ENCODE results near the gene MOCS2. TPM values are rescaled to one million over a fixed set of nuclear protein-coding genes. Genes with fewer than 3 reads are reported as not detected.

MOCS2 gene
- total RNA-seq, 2 donors from 2014 or later = 64.5 to 80.0 TPM

- no peak overlapping the region for H3K4me3 ChIP-seq
- no peak overlapping the region for H3K27ac ChIP-seq
- H3K4me1 ChIP-seq = peaks cover 0 to 2% of the 10 kb centered on the region in 2 donors
- TF ChIP-seq, protein P1, sequence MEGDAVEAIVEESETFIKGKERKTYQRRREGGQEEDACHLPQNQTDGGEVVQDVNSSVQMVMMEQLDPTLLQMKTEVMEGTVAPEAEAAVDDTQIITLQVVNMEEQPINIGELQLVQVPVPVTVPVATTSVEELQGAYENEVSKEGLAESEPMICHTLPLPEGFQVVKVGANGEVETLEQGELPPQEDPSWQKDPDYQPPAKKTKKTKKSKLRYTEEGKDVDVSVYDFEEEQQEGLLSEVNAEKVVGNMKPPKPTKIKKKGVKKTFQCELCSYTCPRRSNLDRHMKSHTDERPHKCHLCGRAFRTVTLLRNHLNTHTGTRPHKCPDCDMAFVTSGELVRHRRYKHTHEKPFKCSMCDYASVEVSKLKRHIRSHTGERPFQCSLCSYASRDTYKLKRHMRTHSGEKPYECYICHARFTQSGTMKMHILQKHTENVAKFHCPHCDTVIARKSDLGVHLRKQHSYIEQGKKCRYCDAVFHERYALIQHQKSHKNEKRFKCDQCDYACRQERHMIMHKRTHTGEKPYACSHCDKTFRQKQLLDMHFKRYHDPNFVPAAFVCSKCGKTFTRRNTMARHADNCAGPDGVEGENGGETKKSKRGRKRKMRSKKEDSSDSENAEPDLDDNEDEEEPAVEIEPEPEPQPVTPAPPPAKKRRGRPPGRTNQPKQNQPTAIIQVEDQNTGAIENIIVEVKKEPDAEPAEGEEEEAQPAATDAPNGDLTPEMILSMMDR (IDR thresholded peaks at IDR 0.05) = no peak
- H3K27me3 ChIP-seq = no peaks in the 10 kb centered on the region
- H3K9me3 ChIP-seq = no peaks in the 10 kb centered on the region
- no peak for DNase-seq (ENCODE audit: low spot score)
- H3K36me3 ChIP-seq = no peaks in the 10 kb centered on the region
Observed at GRCh38 chr5:53066088-53066487, 43.5 kb downstream of the MOCS2 start.

- DNase-seq (ENCODE audit: low spot score) = no peak
- no peaks in the 10 kb centered on the region for H3K36me3 ChIP-seq
- TF ChIP-seq, protein P1 (IDR thresholded peaks at IDR 0.05) = no peak
- H3K4me1 ChIP-seq = no peaks in the 10 kb centered on the region
- no peak overlapping the region for H3K4me3 ChIP-seq
- no peak overlapping the region for H3K27ac ChIP-seq
- no peaks in the 10 kb centered on the region for H3K27me3 ChIP-seq
- H3K9me3 ChIP-seq = no peaks in the 10 kb centered on the region
Observed at GRCh38 chr5:53063791-53064190, 45.8 kb downstream of the MOCS2 start.

DNA sequence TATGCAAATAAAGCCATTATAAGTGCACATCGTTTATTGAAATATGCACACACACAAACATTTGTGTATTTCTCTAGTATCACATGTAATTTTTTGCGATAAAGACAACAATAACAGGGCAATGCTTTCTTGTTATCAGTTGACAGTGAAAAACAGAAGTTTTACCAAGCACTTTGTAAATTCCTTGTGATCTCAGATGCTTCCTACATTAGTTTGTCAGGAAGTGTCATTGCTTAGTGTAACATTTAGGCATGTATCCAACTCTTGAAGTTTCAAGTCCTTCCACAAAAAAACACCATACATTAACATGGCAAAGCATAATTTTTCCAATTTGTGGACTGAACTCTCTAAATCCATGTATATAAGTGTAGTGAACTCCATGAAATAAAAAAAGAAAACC, 46.4 kb downstream of the MOCS2 start:
- no peaks in the 10 kb centered on the region for H3K4me1 ChIP-seq
- H3K27me3 ChIP-seq = no peaks in the 10 kb centered on the region
- H3K9me3 ChIP-seq = no peaks in the 10 kb centered on the region
- no peak for DNase-seq (ENCODE audit: low spot score)
- H3K27ac ChIP-seq = no peak overlapping the region
- no peak overlapping the region for H3K4me3 ChIP-seq
- no peaks in the 10 kb centered on the region for H3K36me3 ChIP-seq
- TF ChIP-seq, protein P1 (IDR thresholded peaks at IDR 0.05) = no peak

- Histone ChIP-seq H3K36me3 (no peaks in the 10 kb centered on the region), H3K27ac (no peak overlapping the region), H3K4me1 (no peaks in the 10 kb centered on the region), H3K9me3 (no peaks in the 10 kb centered on the region), H3K4me3 (no peak overlapping the region), H3K27me3 (no peaks in the 10 kb centered on the region)
- no peak for DNase-seq (ENCODE audit: low spot score)
- TF ChIP-seq, protein P1 (IDR thresholded peaks at IDR 0.05) = no peak
Observed at GRCh38 chr5:53059281-53059680, 50.3 kb downstream of the MOCS2 start.

GRCh38 chr5:53055365-53055764, 54.2 kb downstream of the MOCS2 start:
- TF ChIP-seq, protein P1 (IDR thresholded peaks at IDR 0.05) = no peak
- no peak for DNase-seq (ENCODE audit: low spot score)
- no peaks in the 10 kb centered on the region for H3K9me3 ChIP-seq
- H3K4me1 ChIP-seq = no peaks in the 10 kb centered on the region
- no peaks in the 10 kb centered on the region for H3K36me3 ChIP-seq
- no peak overlapping the region for H3K27ac ChIP-seq
- no peak overlapping the region for H3K4me3 ChIP-seq
- no peaks in the 10 kb centered on the region for H3K27me3 ChIP-seq

- no peak overlapping the region for H3K27ac ChIP-seq
- no peaks in the 10 kb centered on the region for H3K4me1 ChIP-seq
- no peak for DNase-seq (ENCODE audit: low spot score)
- no peak overlapping the region for H3K4me3 ChIP-seq
- H3K9me3 ChIP-seq = no peaks in the 10 kb centered on the region
- H3K27me3 ChIP-seq = no peaks in the 10 kb centered on the region
- no peaks in the 10 kb centered on the region for H3K36me3 ChIP-seq
- TF ChIP-seq, protein P1 (IDR thresholded peaks at IDR 0.05) = no peak
Observed at GRCh38 chr5:53053364-53053763, 56.2 kb downstream of the MOCS2 start.

Data from right atrium auricular region (tissue), 2 donors.